Left ventricle myocardium superior (tissue), 1 donor: ENCODE measurements around the gene KCNS1. TPM values are rescaled to one million over a fixed set of nuclear protein-coding genes. Genes with fewer than 3 reads are reported as not detected.
"Not testable (repeated sequence)": the region's sequence is repeated elsewhere in the genome, so short reads cannot be mapped to it uniquely, and the experiment has no call there.

Source experiments
- ATAC-seq: fragments of 200-7000 bp; cut with Tn5 transposase; one replicate; pipeline ENCODE4 v1.9.1; 2020; ENCODE audit warnings: mild to moderate bottlenecking, moderate library complexity
- DNase-seq: peaks from one replicate; pipeline ENCODE4 v3.0.0-alpha.2; 2020
- intact Hi-C: fragments of 100-400 bp; cut with micrococcal nuclease; formaldehyde crosslinking; loops from one replicate; pipeline ENCODE4 v1.11.0; 2022
- total RNA-seq: library from RNA; stranded (reverse); fragmentation: NEBNext Ultra II Directional; extraction: Animal tissue kit (Norgen Biotek cat#: 25700); gene quantifications from one replicate; pipeline ENCODE4 v1.2.1, GENCODE V29; 2021
- donor health status: DM: no; HTN: yes; CAD: no; lungs with severe emphysema.

Gene KCNS1
- total RNA-seq, 1 donor from 2014 or later, result not detected

GRCh38 chr20:45087097-45087790, 13.7 kb downstream of the KCNS1 start:
- intact Hi-C loops, result no loop called here
- ATAC-seq, result no peak
- DNase-seq, result no peak

- intact Hi-C loops, result no loop called here
- no peak for ATAC-seq
- no peak for DNase-seq
Observed at GRCh38 chr20:45085867-45086266, 15.1 kb downstream of the KCNS1 start.

- ATAC-seq, result no peak
- no peak for DNase-seq
- intact Hi-C loops, result no loop called here
Observed at GRCh38 chr20:45085289-45085688, 15.6 kb downstream of the KCNS1 start.

- ATAC-seq, result no peak
- intact Hi-C loops, result no loop called here
- DNase-seq, result no peak
Observed at GRCh38 chr20:45083127-45083526, 17.8 kb downstream of the KCNS1 start.

- ATAC-seq, result no peak
- intact Hi-C loops, result no loop called here
- DNase-seq, result no peak
Observed at GRCh38 chr20:45082468-45082867, 18.5 kb downstream of the KCNS1 start.

GRCh38 chr20:45080867-45081624, 19.9 kb downstream of the KCNS1 start:
- intact Hi-C loops, result no loop called here
- DNase-seq (no peak), ATAC-seq (no peak)

GRCh38 chr20:45077559-45077958, 23.4 kb downstream of the KCNS1 start:
- no peak for ATAC-seq
- DNase-seq, result no peak
- intact Hi-C loops, result no loop called here

- intact Hi-C loops, result no loop called here
- DNase-seq, result no peak
- no peak for ATAC-seq
Observed at GRCh38 chr20:45073221-45073620, 27.7 kb downstream of the KCNS1 start.

- DNase-seq (no peak), ATAC-seq (no peak)
- intact Hi-C loops, result no loop called here
Observed at GRCh38 chr20:45072066-45072465, 28.9 kb downstream of the KCNS1 start.

GRCh38 chr20:45070932-45071632, 29.8 kb downstream of the KCNS1 start:
- no peak for ATAC-seq
- DNase-seq, result no peak
- intact Hi-C loops, result no loop called here

GRCh38 chr20:45069261-45069660, 31.7 kb downstream of the KCNS1 start:
- no peak for DNase-seq
- intact Hi-C loops, result no loop called here
- ATAC-seq, result no peak

- ATAC-seq (no peak), DNase-seq (no peak)
- intact Hi-C loops, result no loop called here
Observed at GRCh38 chr20:45067558-45067957, 33.4 kb downstream of the KCNS1 start.

GRCh38 chr20:45067087-45067486, 33.8 kb downstream of the KCNS1 start:
- ATAC-seq (no peak), DNase-seq (no peak)
- intact Hi-C loops, result no loop called here

- ATAC-seq, result no peak
- intact Hi-C loops, result no loop called here
- no peak for DNase-seq
Observed at GRCh38 chr20:45066372-45066771, 34.6 kb downstream of the KCNS1 start.

- intact Hi-C loops, result no loop called here
- no peak for DNase-seq
- no peak for ATAC-seq
Observed at GRCh38 chr20:45064812-45065211, 36.1 kb downstream of the KCNS1 start.

- DNase-seq, ATAC-seq, intact Hi-C loops: not testable (repeated sequence)
Observed at GRCh38 chr20:45063107-45063506, 37.8 kb downstream of the KCNS1 start.

- no peak for ATAC-seq
- DNase-seq, result no peak
- intact Hi-C loops, result no loop called here
Observed at GRCh38 chr20:45061244-45061643, 39.7 kb downstream of the KCNS1 start.

- no peak for ATAC-seq
Observed at GRCh38 chr20:45060294-45060693, 40.6 kb downstream of the KCNS1 start.

GRCh38 chr20:45059022-45059728, 41.8 kb downstream of the KCNS1 start:
- ATAC-seq (no peak), DNase-seq (no peak)
- intact Hi-C loops, result no loop called here

More at GRCh38 chr20:45060294-45060693, 40.6 kb downstream of the KCNS1 start:
- intact Hi-C loops, result no loop called here
- DNase-seq, result no peak
